Parathyroid adenoma (tissue), 2 donors: ENCODE data around the gene TMEM178B.
"Not testable (repeated sequence)": the region's sequence is repeated elsewhere in the genome, so short reads cannot be mapped to it uniquely, and the experiment has no call there.

Source experiments
- H2AFZ ChIP-seq: fragments of 300-600 bp; sonication (generic); one replicate; pipeline ENCODE4 v1.7.0; 2017; ENCODE audit warnings: antibody characterized with exemption, mild to moderate bottlenecking
- H3K27ac ChIP-seq: fragments of 300-600 bp; sonication (generic); one replicate; pipeline ENCODE4 v1.7.0; 2017
- H3K27me3 ChIP-seq: fragments of 300-600 bp; sonication (generic); one replicate; pipeline ENCODE4 v1.7.0; 2017; ENCODE audit warnings: low read length; ENCODE audit not compliant: control insufficient read depth, insufficient read depth
- H3K36me3 ChIP-seq: fragments of 300-600 bp; sonication (generic); one replicate; pipeline ENCODE4 v1.7.0; 2017; ENCODE audit warnings: low read length; ENCODE audit not compliant: control insufficient read depth, insufficient read depth
- H3K4me1 ChIP-seq: fragments of 300-600 bp; sonication (generic); one replicate; pipeline ENCODE4 v1.7.0; 2017; ENCODE audit warnings: control low read depth
- H3K4me2 ChIP-seq: fragments of 300-600 bp; sonication (generic); one replicate; pipeline ENCODE4 v1.7.0; 2017; ENCODE audit warnings: low read length
- H3K4me3 ChIP-seq: fragments of 300-600 bp; sonication (generic); one replicate; pipeline ENCODE4 v1.7.0; 2017; ENCODE audit warnings: low read depth, low read length
- H3K79me2 ChIP-seq: fragments of 300-600 bp; sonication (generic); one replicate; pipeline ENCODE4 v1.7.0; 2017; ENCODE audit warnings: control low read depth
- H3K9ac ChIP-seq: fragments of 300-600 bp; sonication (generic); one replicate; pipeline ENCODE4 v1.7.0; 2017; ENCODE audit warnings: mild to moderate bottlenecking
- H3K9me3 ChIP-seq: fragments of 300-600 bp; sonication (generic); one replicate; pipeline ENCODE4 v1.7.0; 2017; ENCODE audit warnings: low read length; ENCODE audit not compliant: control insufficient read depth
- CTCF ChIP-seq: fragments of 300-600 bp; sonication (generic); IDR thresholded peaks from one replicate; pipeline ENCODE4 v1.7.0; 2017; ENCODE audit warnings: antibody characterized with exemption, mild to moderate bottlenecking
- donor health status: primary hyperparathyroidism.

Gene TMEM178B

GRCh38 chr7:141114029-141114664 is 40.3 kb downstream of the TMEM178B start:
- H3K27me3 ChIP-seq = no peaks in the 10 kb centered on the region
- no peak overlapping the region for H3K9ac ChIP-seq
- H3K36me3 ChIP-seq = no peaks in the 10 kb centered on the region
- no peaks in the 10 kb centered on the region for H3K9me3 ChIP-seq
- H3K27ac ChIP-seq = no peak overlapping the region
- no peaks in the 10 kb centered on the region for H3K4me1 ChIP-seq
- no peak overlapping the region for H2AFZ ChIP-seq
- no peak overlapping the region for H3K4me3 ChIP-seq
- H3K4me2 ChIP-seq = no peak overlapping the region
- TF ChIP-seq CTCF = no peak
- H3K79me2 ChIP-seq = peaks cover 55% of the 10 kb centered on the region

- Histone ChIP-seq H2AFZ (no peak overlapping the region), H3K79me2 (peaks cover 48% of the 10 kb centered on the region), H3K27ac (no peak overlapping the region), H3K4me3 (no peak overlapping the region), H3K9ac (no peak overlapping the region), H3K27me3 (no peaks in the 10 kb centered on the region), H3K4me2 (no peak overlapping the region), H3K9me3 (no peaks in the 10 kb centered on the region), H3K36me3 (no peaks in the 10 kb centered on the region), H3K4me1 (peaks cover 4% of the 10 kb centered on the region)
- no peak for TF ChIP-seq CTCF
Observed at GRCh38 chr7:141115965-141116364, 42.1 kb downstream of the TMEM178B start.

GRCh38 chr7:141116661-141117060 is 42.8 kb downstream of the TMEM178B start:
- H3K9me3 ChIP-seq, H3K4me3 ChIP-seq, H3K27ac ChIP-seq, H3K4me2 ChIP-seq, H3K36me3 ChIP-seq, H3K27me3 ChIP-seq, H3K9ac ChIP-seq, H2AFZ ChIP-seq, H3K4me1 ChIP-seq: not testable (repeated sequence)
- peaks cover 51% of the 10 kb centered on the region for H3K79me2 ChIP-seq

GRCh38 chr7:141118767-141119166 is 44.9 kb downstream of the TMEM178B start:
- no peaks in the 10 kb centered on the region for H3K27me3 ChIP-seq
- H3K4me2 ChIP-seq = no peak overlapping the region
- no peak overlapping the region for H3K27ac ChIP-seq
- no peak for TF ChIP-seq CTCF
- H3K9ac ChIP-seq = no peak overlapping the region
- H3K4me3 ChIP-seq = no peak overlapping the region
- H3K79me2 ChIP-seq = peaks cover 54% of the 10 kb centered on the region
- peaks cover 10% of the 10 kb centered on the region for H3K4me1 ChIP-seq
- H3K9me3 ChIP-seq = no peaks in the 10 kb centered on the region
- no peak overlapping the region for H2AFZ ChIP-seq
- H3K36me3 ChIP-seq = no peaks in the 10 kb centered on the region

- no peak overlapping the region for H3K9ac ChIP-seq
- H3K27ac ChIP-seq = no peak overlapping the region
- H3K27me3 ChIP-seq = no peaks in the 10 kb centered on the region
- no peaks in the 10 kb centered on the region for H3K9me3 ChIP-seq
- no peaks in the 10 kb centered on the region for H3K36me3 ChIP-seq
- H3K4me1 ChIP-seq = peaks cover 10% of the 10 kb centered on the region
- no peak overlapping the region for H3K4me2 ChIP-seq
- H2AFZ ChIP-seq = no peak overlapping the region
- H3K4me3 ChIP-seq = no peak overlapping the region
- H3K79me2 ChIP-seq = peaks cover 54% of the 10 kb centered on the region
- no peak for TF ChIP-seq CTCF
Observed at GRCh38 chr7:141119187-141119586, 45.3 kb downstream of the TMEM178B start.
